Activated CD4-positive, alpha-beta T cell treated with anti-CD3 and anti-CD28 coated beads for 48 hours (primary cell): ENCODE measurements around the gene FDX1.
"Not testable (repeated sequence)": the region's sequence is repeated elsewhere in the genome, so short reads cannot be mapped to it uniquely, and the experiment has no call there.

Experiments
- DNase-seq: peaks from one replicate; pipeline ENCODE4 v3.0.0-alpha.2; 2020

Gene FDX1

GRCh38 chr11:110429731-110430266 is at the start of gene FDX1:
Gene FDX1 (plus strand): TSS chr11:110429948. CDS start chr11:110430121, 173 bp downstream.
- peak; percentile 89 for DNase-seq

- no peak for DNase-seq
Measured at GRCh38 chr11:110380836-110381622, 48.7 kb upstream of the FDX1 start.

GRCh38 chr11:110388231-110388630 is 41.5 kb upstream of the FDX1 start:
- not testable (repeated sequence) for DNase-seq

- DNase-seq, result no peak
Measured at GRCh38 chr11:110389965-110390364, 39.8 kb upstream of the FDX1 start.

GRCh38 chr11:110392056-110392455 is 37.7 kb upstream of the FDX1 start:
- no peak for DNase-seq

- not testable (repeated sequence) for DNase-seq
Measured at GRCh38 chr11:110397668-110398286, 32.0 kb upstream of the FDX1 start.

GRCh38 chr11:110403585-110403984 is 26.2 kb upstream of the FDX1 start:
- DNase-seq, result not testable (repeated sequence)

GRCh38 chr11:110405636-110406035 is 24.1 kb upstream of the FDX1 start:
- DNase-seq, result not testable (repeated sequence)

- no peak for DNase-seq
Measured at GRCh38 chr11:110407315-110407714, 22.4 kb upstream of the FDX1 start.

- no peak for DNase-seq
Measured at GRCh38 chr11:110409174-110409573, 20.6 kb upstream of the FDX1 start.

- DNase-seq, result no peak
Measured at GRCh38 chr11:110410651-110411050, 19.1 kb upstream of the FDX1 start.

GRCh38 chr11:110415081-110415480 is 14.7 kb upstream of the FDX1 start:
- no peak for DNase-seq

GRCh38 chr11:110421658-110422057 is 8.1 kb upstream of the FDX1 start:
- not testable (repeated sequence) for DNase-seq

GRCh38 chr11:110422306-110422905 is 7.3 kb upstream of the FDX1 start:
- DNase-seq, result no peak

- no peak for DNase-seq
Measured at GRCh38 chr11:110424775-110425444, 4.8 kb upstream of the FDX1 start.

- no peak for DNase-seq
Measured at GRCh38 chr11:110425751-110426545, 3.8 kb upstream of the FDX1 start.

GRCh38 chr11:110428040-110428439 is 1.7 kb upstream of the FDX1 start:
- no peak for DNase-seq

- DNase-seq, result no peak
Measured at GRCh38 chr11:110428956-110429730, 605 bp upstream of the FDX1 start.

GRCh38 chr11:110430267-110431050 is 711 bp downstream of the FDX1 start:
- peak; percentile 12 for DNase-seq

GRCh38 chr11:110431051-110431672 is 1.4 kb downstream of the FDX1 start:
- DNase-seq, result no peak
